COLO829 (cell line): ENCODE results near the gene PLA2G15.

Source experiments
- DNase-seq: peaks from one replicate; pipeline ENCODE4 v3.0.0; 2012; ENCODE audit warnings: low spot score

The PLA2G15 gene

GRCh38 chr16:68232335-68232734, 12.8 kb upstream of the PLA2G15 start:
- no peak for DNase-seq

GRCh38 chr16:68233085-68233834, 11.9 kb upstream of the PLA2G15 start:
- no peak for DNase-seq

GRCh38 chr16:68233835-68234187, 11.4 kb upstream of the PLA2G15 start:
- no peak for DNase-seq

GRCh38 chr16:68234188-68235107, 10.7 kb upstream of the PLA2G15 start:
- DNase-seq, result no peak

- no peak for DNase-seq
These were observed 9.9 kb upstream of the PLA2G15 start for GRCh38 chr16:68235108-68235886.

GRCh38 chr16:68235887-68236136, 9.4 kb upstream of the PLA2G15 start, which contains the start of gene ESRP2:
ESRP2 (minus strand) TSS chr16:68236127; CDS start chr16:68236045, 82 bp downstream.
- DNase-seq, result no peak

GRCh38 chr16:68236137-68236825, 8.9 kb upstream of the PLA2G15 start:
- DNase-seq, result no peak

- DNase-seq, result no peak
These were observed 8.3 kb upstream of the PLA2G15 start for GRCh38 chr16:68236826-68237242.

- DNase-seq, result peak; percentile 95
These were observed 7.7 kb upstream of the PLA2G15 start for GRCh38 chr16:68237243-68238028.

GRCh38 chr16:68238029-68238345, 7.2 kb upstream of the PLA2G15 start:
- DNase-seq, result no peak

GRCh38 chr16:68242085-68242484, 3.1 kb upstream of the PLA2G15 start:
- DNase-seq, result no peak

- DNase-seq, result no peak
These were observed 2.0 kb upstream of the PLA2G15 start for GRCh38 chr16:68242926-68243858.

GRCh38 chr16:68244481-68244902, 681 bp upstream of the PLA2G15 start:
- DNase-seq, result no peak

- DNase-seq, result no peak
These were observed 948 bp downstream of the PLA2G15 start for GRCh38 chr16:68246121-68246520.

GRCh38 chr16:68246666-68247065, 1.5 kb downstream of the PLA2G15 start:
- no peak for DNase-seq

- no peak for DNase-seq
These were observed 2.2 kb downstream of the PLA2G15 start for GRCh38 chr16:68247400-68247799.

- DNase-seq, result no peak
These were observed 2.8 kb downstream of the PLA2G15 start for GRCh38 chr16:68247932-68248331.

GRCh38 chr16:68249371-68249770, 4.2 kb downstream of the PLA2G15 start:
- DNase-seq, result no peak

- no peak for DNase-seq
These were observed 5.8 kb downstream of the PLA2G15 start for GRCh38 chr16:68250951-68251350.

- no peak for DNase-seq
These were observed 6.7 kb downstream of the PLA2G15 start for GRCh38 chr16:68251832-68252231.
